Endothelial cell (in vitro differentiated cells): Measurements from ENCODE around the gene KSR1. TPM values are rescaled to one million over a fixed set of nuclear protein-coding genes. Genes with fewer than 3 reads are reported as not detected.

Experiments used
- DNase-seq: peaks from one replicate; pipeline ENCODE4 v3.0.0; 2021; ENCODE audit warnings: low spot score
- H3K27ac Mint-ChIP-seq: one replicate; pipeline ENCODE4 v1.8.0; 2021; ENCODE audit warnings: mixed read lengths, inconsistent platforms; ENCODE audit not compliant: unreplicated experiment
- H3K27me3 Mint-ChIP-seq: one replicate; pipeline ENCODE4 v1.8.0; 2021; ENCODE audit warnings: mild to moderate bottlenecking, moderate library complexity, mixed read lengths, inconsistent platforms; ENCODE audit not compliant: unreplicated experiment
- H3K36me3 Mint-ChIP-seq: one replicate; pipeline ENCODE4 v1.8.0; 2021; ENCODE audit warnings: mild to moderate bottlenecking, low read depth, mixed read lengths, inconsistent platforms; ENCODE audit not compliant: unreplicated experiment
- H3K4me1 Mint-ChIP-seq: one replicate; pipeline ENCODE4 v1.8.0; 2021; ENCODE audit warnings: mild to moderate bottlenecking, mixed read lengths, inconsistent platforms; ENCODE audit not compliant: unreplicated experiment
- H3K4me3 Mint-ChIP-seq: one replicate; pipeline ENCODE4 v1.8.0; 2021; ENCODE audit warnings: mild to moderate bottlenecking, mixed read lengths, inconsistent platforms; ENCODE audit not compliant: unreplicated experiment
- H3K9me3 Mint-ChIP-seq: one replicate; pipeline ENCODE4 v1.8.0; 2021; ENCODE audit warnings: mixed read lengths, inconsistent platforms; ENCODE audit not compliant: unreplicated experiment
- total RNA-seq: library from RNA; stranded (reverse); fragmentation: NEBNext Ultra II Directional; extraction: Animal tissue kit (Norgen Biotek cat#: 25700); gene quantifications from one replicate; pipeline ENCODE4 v1.2.1, GENCODE V29; 2021; ENCODE audit not compliant: unreplicated experiment
- TF ChIP-seq, protein P1 (sequence below): fragments of 200-600 bp; sonication (generic); IDR thresholded peaks from one replicate; pipeline ENCODE4 v1.5.0; 2021; ENCODE audit warnings: antibody characterized with exemption; ENCODE audit not compliant: unreplicated experiment

KSR1 gene
- total RNA-seq, 1 donor from 2014 or later, result 65.2 TPM

DNA sequence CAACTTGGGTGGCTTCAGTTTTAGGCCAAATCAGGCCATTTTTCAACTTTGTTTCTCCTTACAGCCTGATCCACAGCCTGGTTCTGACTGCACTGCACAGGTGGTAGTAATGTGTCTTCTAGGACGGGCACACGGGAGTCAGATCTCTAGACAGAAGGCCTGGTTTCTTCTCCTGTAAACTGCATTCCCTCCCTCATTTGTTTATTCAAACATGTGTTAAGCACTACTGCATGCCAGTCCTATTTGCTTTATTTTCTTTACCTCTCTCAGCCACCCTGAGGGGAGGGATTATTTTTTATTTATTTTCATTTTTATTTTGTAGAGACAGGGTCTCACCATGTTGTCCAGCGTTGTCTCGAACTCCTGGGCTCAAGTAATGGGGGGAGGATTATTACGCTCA, 6.3 kb upstream of the KSR1 start:
- H3K27ac Mint-ChIP-seq, result no peak overlapping the region
- peaks cover 6% of the 10 kb centered on the region for H3K27me3 Mint-ChIP-seq
- H3K4me1 Mint-ChIP-seq, result no peaks in the 10 kb centered on the region
- H3K4me3 Mint-ChIP-seq, result no peak overlapping the region
- no peaks in the 10 kb centered on the region for H3K9me3 Mint-ChIP-seq
- H3K36me3 Mint-ChIP-seq, result no peaks in the 10 kb centered on the region
- DNase-seq, result no peak
- TF ChIP-seq, protein P1, sequence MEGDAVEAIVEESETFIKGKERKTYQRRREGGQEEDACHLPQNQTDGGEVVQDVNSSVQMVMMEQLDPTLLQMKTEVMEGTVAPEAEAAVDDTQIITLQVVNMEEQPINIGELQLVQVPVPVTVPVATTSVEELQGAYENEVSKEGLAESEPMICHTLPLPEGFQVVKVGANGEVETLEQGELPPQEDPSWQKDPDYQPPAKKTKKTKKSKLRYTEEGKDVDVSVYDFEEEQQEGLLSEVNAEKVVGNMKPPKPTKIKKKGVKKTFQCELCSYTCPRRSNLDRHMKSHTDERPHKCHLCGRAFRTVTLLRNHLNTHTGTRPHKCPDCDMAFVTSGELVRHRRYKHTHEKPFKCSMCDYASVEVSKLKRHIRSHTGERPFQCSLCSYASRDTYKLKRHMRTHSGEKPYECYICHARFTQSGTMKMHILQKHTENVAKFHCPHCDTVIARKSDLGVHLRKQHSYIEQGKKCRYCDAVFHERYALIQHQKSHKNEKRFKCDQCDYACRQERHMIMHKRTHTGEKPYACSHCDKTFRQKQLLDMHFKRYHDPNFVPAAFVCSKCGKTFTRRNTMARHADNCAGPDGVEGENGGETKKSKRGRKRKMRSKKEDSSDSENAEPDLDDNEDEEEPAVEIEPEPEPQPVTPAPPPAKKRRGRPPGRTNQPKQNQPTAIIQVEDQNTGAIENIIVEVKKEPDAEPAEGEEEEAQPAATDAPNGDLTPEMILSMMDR, result no peak

DNA sequence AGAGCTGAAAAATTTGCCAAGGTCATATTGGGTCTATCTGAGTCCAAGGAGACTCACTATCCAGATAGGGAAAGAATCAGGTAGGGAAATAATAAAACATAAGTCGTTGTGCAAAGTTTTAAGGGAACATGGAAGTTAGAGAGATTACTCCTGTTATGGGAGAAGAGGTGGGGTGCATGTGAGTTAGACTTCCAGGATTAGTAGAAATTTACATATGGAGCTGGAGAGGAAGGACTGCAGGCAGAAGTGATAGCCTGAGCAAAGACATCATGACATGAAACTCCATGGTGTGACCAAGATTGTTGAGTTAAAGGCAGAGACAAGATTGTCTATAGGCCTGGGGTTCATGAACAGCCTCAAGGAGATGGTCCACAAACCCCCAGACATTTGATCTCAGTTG, 5.8 kb upstream of the KSR1 start:
- no peak for DNase-seq
- H3K27ac Mint-ChIP-seq, result no peak overlapping the region
- TF ChIP-seq, protein P1, result no peak
- no peaks in the 10 kb centered on the region for H3K4me1 Mint-ChIP-seq
- H3K9me3 Mint-ChIP-seq, result no peaks in the 10 kb centered on the region
- peaks cover 6% of the 10 kb centered on the region for H3K27me3 Mint-ChIP-seq
- no peak overlapping the region for H3K4me3 Mint-ChIP-seq
- no peaks in the 10 kb centered on the region for H3K36me3 Mint-ChIP-seq

DNA sequence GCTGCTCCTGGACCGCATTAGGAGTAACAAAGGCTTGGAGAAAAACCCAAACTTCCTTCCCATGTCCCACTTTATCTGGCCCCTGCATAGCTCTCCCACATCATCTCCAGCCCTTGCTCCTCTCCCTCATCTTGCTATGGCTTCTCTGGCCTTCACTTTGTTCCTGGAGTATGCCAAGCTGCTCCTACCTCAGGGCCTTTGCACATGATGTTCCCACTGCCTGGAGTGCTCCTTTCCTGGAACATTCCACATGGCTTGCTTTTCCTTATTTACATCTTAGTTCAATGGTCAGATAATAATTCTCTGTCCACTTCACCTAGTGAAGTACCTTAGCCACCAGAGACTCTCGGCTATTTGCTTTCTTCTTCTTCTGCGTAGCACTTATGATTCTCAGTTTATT, 4.3 kb upstream of the KSR1 start:
- DNase-seq, result no peak
- Mint-ChIP-seq H3K4me1 (no peaks in the 10 kb centered on the region), H3K9me3 (no peaks in the 10 kb centered on the region), H3K36me3 (no peaks in the 10 kb centered on the region), H3K27ac (no peak overlapping the region), H3K27me3 (peaks cover 6% of the 10 kb centered on the region), H3K4me3 (no peak overlapping the region)
- TF ChIP-seq, protein P1, result no peak

DNA sequence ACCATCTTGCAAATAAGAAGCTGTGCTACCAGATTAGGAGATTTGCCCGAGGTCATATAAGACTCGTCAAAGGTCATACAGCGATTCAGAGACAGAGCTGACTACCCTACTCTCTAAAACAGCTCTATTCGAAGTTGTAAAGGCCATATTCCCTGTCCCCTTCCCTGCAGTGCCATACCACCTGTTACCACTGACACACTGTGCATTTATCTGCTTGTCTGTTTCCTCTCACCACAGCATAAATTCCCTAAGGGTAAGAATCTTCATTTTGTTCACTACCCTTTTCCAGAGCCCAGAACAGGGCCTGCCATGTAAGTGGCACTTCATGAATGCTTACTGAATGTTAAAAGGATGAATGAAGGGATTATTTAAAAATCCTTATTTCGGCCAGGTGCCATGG, 3.4 kb upstream of the KSR1 start:
- Mint-ChIP-seq H3K4me3 (no peak overlapping the region), H3K27me3 (peaks cover 6% of the 10 kb centered on the region), H3K4me1 (peaks cover 3% of the 10 kb centered on the region), H3K9me3 (no peaks in the 10 kb centered on the region), H3K27ac (no peak overlapping the region), H3K36me3 (no peaks in the 10 kb centered on the region)
- TF ChIP-seq, protein P1, result no peak
- no peak for DNase-seq

DNA sequence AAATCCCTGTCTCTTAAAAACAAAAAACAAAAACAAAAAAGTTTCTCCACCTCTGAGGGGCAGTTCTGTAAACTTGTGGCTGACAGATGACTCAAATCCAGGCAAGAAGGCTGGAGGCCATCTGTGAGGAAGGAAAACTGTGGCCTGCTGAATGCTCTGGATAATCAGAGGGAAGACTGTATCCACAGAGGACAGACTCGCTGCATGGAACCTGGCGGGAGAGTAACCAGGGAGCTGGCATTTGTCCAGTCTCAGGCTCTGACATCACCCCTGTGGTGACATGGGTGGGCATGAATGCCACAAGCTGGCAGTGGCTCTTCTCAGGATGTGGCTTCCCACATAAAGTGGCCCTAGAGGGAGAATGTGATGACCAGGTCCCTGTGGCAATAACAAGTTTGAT, 2.8 kb upstream of the KSR1 start:
- Mint-ChIP-seq H3K27ac (no peak overlapping the region), H3K9me3 (no peaks in the 10 kb centered on the region), H3K27me3 (peaks cover 8% of the 10 kb centered on the region), H3K4me1 (peaks cover 6% of the 10 kb centered on the region), H3K36me3 (no peaks in the 10 kb centered on the region), H3K4me3 (no peak overlapping the region)
- TF ChIP-seq, protein P1, result no peak
- DNase-seq, result no peak
